HG03025 (cell line): ENCODE data around the gene RFTN1.
A peak's percentile ranks its signal among the peaks of the same experiment; 100 is the strongest.

Experiments
- ATAC-seq: cut with Tn5 transposase; IDR thresholded peaks from one replicate; pipeline ENCODE4 v1.9.1; 2021; ENCODE audit warnings: mild to moderate bottlenecking, moderate library complexity; ENCODE audit not compliant: unreplicated experiment, low FRiP score

The RFTN1 gene

GRCh38 chr3:16509721-16510619, 3.5 kb downstream of the RFTN1 start:
- ATAC-seq: no peak

- ATAC-seq: no peak
These were observed 4.9 kb downstream of the RFTN1 start for GRCh38 chr3:16508591-16508995.

- no peak for ATAC-seq
These were observed 5.3 kb downstream of the RFTN1 start for GRCh38 chr3:16508243-16508578.

- no peak for ATAC-seq
These were observed 5.8 kb downstream of the RFTN1 start for GRCh38 chr3:16507578-16508242.

GRCh38 chr3:16506884-16507577, 6.5 kb downstream of the RFTN1 start:
- no peak for ATAC-seq

- ATAC-seq: no peak
These were observed 7.0 kb downstream of the RFTN1 start for GRCh38 chr3:16506451-16506850.

GRCh38 chr3:16504692-16505091, 8.8 kb downstream of the RFTN1 start:
- ATAC-seq: no peak

- peak; percentile 83 for ATAC-seq
These were observed 9.3 kb downstream of the RFTN1 start for GRCh38 chr3:16504242-16504641.

GRCh38 chr3:16503191-16503776, 10.2 kb downstream of the RFTN1 start:
- ATAC-seq: no peak

- ATAC-seq: no peak
These were observed 11.1 kb downstream of the RFTN1 start for GRCh38 chr3:16502347-16502908.

GRCh38 chr3:16501376-16501775, 12.1 kb downstream of the RFTN1 start:
- no peak for ATAC-seq

GRCh38 chr3:16500911-16501310, 12.6 kb downstream of the RFTN1 start:
- ATAC-seq: no peak

GRCh38 chr3:16500093-16500492, 13.4 kb downstream of the RFTN1 start:
- ATAC-seq: no peak

- ATAC-seq: no peak
These were observed 14.1 kb downstream of the RFTN1 start for GRCh38 chr3:16499351-16499750.

- no peak for ATAC-seq
These were observed 15.2 kb downstream of the RFTN1 start for GRCh38 chr3:16498130-16498890.

GRCh38 chr3:16496408-16497222, 16.9 kb downstream of the RFTN1 start:
- ATAC-seq: peak; percentile 49

GRCh38 chr3:16496008-16496407, 17.5 kb downstream of the RFTN1 start:
- ATAC-seq: peak; percentile 8

- no peak for ATAC-seq
These were observed 18.6 kb downstream of the RFTN1 start for GRCh38 chr3:16494814-16495431.

- ATAC-seq: no peak
These were observed 19.4 kb downstream of the RFTN1 start for GRCh38 chr3:16494094-16494493.
